NOMO-1 treated with dmso at 0.1 percent for 144 hours (cell line): ENCODE data around the gene CLSTN2.

Experiments
- DNase-seq: peaks from one replicate; lab custom pipeline; 2025; ENCODE audit not compliant: unreplicated experiment; lab: John Stamatoyannopoulos, UW

Gene CLSTN2

GRCh38 chr3:140223631-140224030 lies 288.6 kb downstream of the CLSTN2 start:
- no peak for DNase-seq

- DNase-seq: no peak
Measured at GRCh38 chr3:140224307-140224706, 289.3 kb downstream of the CLSTN2 start.

GRCh38 chr3:140225996-140226395 lies 291.0 kb downstream of the CLSTN2 start:
- DNase-seq: no peak

- DNase-seq: no peak
Measured at GRCh38 chr3:140233702-140234101, 298.7 kb downstream of the CLSTN2 start.

- DNase-seq: no peak
Measured at GRCh38 chr3:140234256-140234655, 299.3 kb downstream of the CLSTN2 start.

- DNase-seq: no peak
Measured at GRCh38 chr3:140236836-140237501, 302.0 kb downstream of the CLSTN2 start.

GRCh38 chr3:140238646-140239314 lies 303.8 kb downstream of the CLSTN2 start:
- DNase-seq: no peak

GRCh38 chr3:140242818-140243276 lies 307.9 kb downstream of the CLSTN2 start:
- no peak for DNase-seq

GRCh38 chr3:140243575-140243974 lies 308.6 kb downstream of the CLSTN2 start:
- DNase-seq: no peak

GRCh38 chr3:140244893-140245292 lies 309.9 kb downstream of the CLSTN2 start:
- DNase-seq: no peak

- DNase-seq: no peak
Measured at GRCh38 chr3:140246578-140246977, 311.6 kb downstream of the CLSTN2 start.

GRCh38 chr3:140247775-140248174 lies 312.8 kb downstream of the CLSTN2 start:
- no peak for DNase-seq

- DNase-seq: no peak
Measured at GRCh38 chr3:140249188-140249587, 314.2 kb downstream of the CLSTN2 start.

GRCh38 chr3:140250010-140250855 lies 315.2 kb downstream of the CLSTN2 start:
- no peak for DNase-seq

GRCh38 chr3:140250945-140251344 lies 316.0 kb downstream of the CLSTN2 start:
- DNase-seq: no peak

GRCh38 chr3:140251678-140252077 lies 316.7 kb downstream of the CLSTN2 start:
- no peak for DNase-seq

- DNase-seq: no peak
Measured at GRCh38 chr3:140252812-140253656, 318.0 kb downstream of the CLSTN2 start.

GRCh38 chr3:140258222-140258724 lies 323.3 kb downstream of the CLSTN2 start:
- no peak for DNase-seq

GRCh38 chr3:140265302-140265701 lies 330.3 kb downstream of the CLSTN2 start:
- no peak for DNase-seq

GRCh38 chr3:140268103-140268502 lies 333.1 kb downstream of the CLSTN2 start:
- no peak for DNase-seq

GRCh38 chr3:140268610-140269009 lies 333.6 kb downstream of the CLSTN2 start:
- DNase-seq: no peak
